SIG-M5 (cell line): ENCODE results near the gene MRPL18.
"Not testable (repeated sequence)": the region's sequence is repeated elsewhere in the genome, so short reads cannot be mapped to it uniquely, and the experiment has no call there.

Source experiments
- DNase-seq: peaks from one replicate; lab custom pipeline; 2025; lab: John Stamatoyannopoulos, UW

Gene MRPL18

GRCh38 chr6:159790149-159790955 lies at the start of gene MRPL18:
MRPL18 (plus strand) TSS chr6:159790467; CDS start chr6:159790588, 121 bp downstream.
- DNase-seq: peak; percentile 77

GRCh38 chr6:159742165-159742564 lies 48.1 kb upstream of the MRPL18 start:
- no peak for DNase-seq

- no peak for DNase-seq
Measured at GRCh38 chr6:159745081-159745480, 45.2 kb upstream of the MRPL18 start.

- no peak for DNase-seq
Measured at GRCh38 chr6:159746759-159747158, 43.5 kb upstream of the MRPL18 start.

- not testable (repeated sequence) for DNase-seq
Measured at GRCh38 chr6:159748127-159748526, 42.1 kb upstream of the MRPL18 start.

- no peak for DNase-seq
Measured at GRCh38 chr6:159751448-159751847, 38.8 kb upstream of the MRPL18 start.

- no peak for DNase-seq
Measured at GRCh38 chr6:159753081-159753872, 37.0 kb upstream of the MRPL18 start.

GRCh38 chr6:159754401-159754800 lies 35.9 kb upstream of the MRPL18 start:
- no peak for DNase-seq

GRCh38 chr6:159754959-159755914 lies 35.0 kb upstream of the MRPL18 start:
- no peak for DNase-seq

- DNase-seq: no peak
Measured at GRCh38 chr6:159756508-159756907, 33.8 kb upstream of the MRPL18 start.

- no peak for DNase-seq
Measured at GRCh38 chr6:159758031-159759001, 32.0 kb upstream of the MRPL18 start.

- DNase-seq: no peak
Measured at GRCh38 chr6:159759645-159760044, 30.6 kb upstream of the MRPL18 start.

GRCh38 chr6:159760602-159761057 lies 29.6 kb upstream of the MRPL18 start:
- no peak for DNase-seq

GRCh38 chr6:159761129-159761872 lies 29.0 kb upstream of the MRPL18 start:
- no peak for DNase-seq

GRCh38 chr6:159761873-159762680 lies 28.2 kb upstream of the MRPL18 start, which contains the start of gene ACAT2:
ACAT2 (plus strand) TSS chr6:159762045; CDS start chr6:159762088, 43 bp downstream.
- DNase-seq: peak; percentile 59

- DNase-seq: no peak
Measured at GRCh38 chr6:159762681-159763293, 27.5 kb upstream of the MRPL18 start.

GRCh38 chr6:159766906-159767305 lies 23.4 kb upstream of the MRPL18 start:
- DNase-seq: no peak

- DNase-seq: no peak
Measured at GRCh38 chr6:159769470-159769869, 20.8 kb upstream of the MRPL18 start.
